ENCODE measurements around the gene CFDP1. TPM values are rescaled to one million over a fixed set of nuclear protein-coding genes. Genes with fewer than 3 reads are reported as not detected.

Gene CFDP1
- total and polyA plus RNA-seq, 2 of the 13 experiments (the other 11 are each of a cell fraction or from before 2014, with no cell fraction given): 78.6 to 153 TPM

GRCh38 chr16:75251280-75252048 is 181.8 kb downstream of the CFDP1 start, which contains the start of gene BCAR1 (continued):
- peak; percentile 86 for TF ChIP-seq AGO1 (IDR thresholded peaks at IDR 0.05; ENCODE audit: low read depth, low read length, poor library complexity, severe bottlenecking)
- peak; percentile 18; the same call in 1 of the 2 replicates for TF ChIP-seq ZBED4 (CRISPR knock-in tag; IDR thresholded peaks at IDR 0.05; ENCODE audit: borderline replicate concordance)
- no peak for TF ChIP-seq TRAFD1 (CRISPR knock-in tag; IDR thresholded peaks at IDR 0.05; ENCODE audit: borderline replicate concordance)
- no peak for TF ChIP-seq ZKSCAN5 (CRISPR knock-in tag; IDR thresholded peaks at IDR 0.05)
- TF ChIP-seq YEATS4 (CRISPR knock-in tag; IDR thresholded peaks at IDR 0.05; ENCODE audit: borderline replicate concordance): peak; percentile 85
- TF ChIP-seq ELF4 (CRISPR knock-in tag; IDR thresholded peaks at IDR 0.05; ENCODE audit: borderline replicate concordance): no peak
- peak; percentile 12; the same call in 1 of the 2 replicates for TF ChIP-seq ZNF616 (CRISPR knock-in tag; IDR thresholded peaks at IDR 0.05; ENCODE audit: low read depth)
- TF ChIP-seq ZNF224 (CRISPR knock-in tag; IDR thresholded peaks at IDR 0.05): 0 out of 2 replicates have a peak, but pooled peaks have one; percentile 7
- TF ChIP-seq ZNF24 (IDR thresholded peaks at IDR 0.05): 0 out of 2 replicates have a peak, but pooled peaks have one; percentile 12
- peak; percentile 2; the same call in 1 of the 2 replicates for TF ChIP-seq ESRRA (CRISPR knock-in tag; IDR thresholded peaks at IDR 0.05; ENCODE audit: low read depth)
- no peak for TF ChIP-seq HNF1A (IDR thresholded peaks at IDR 0.05; ENCODE audit: low read depth)
- TF ChIP-seq HNF1A (CRISPR knock-in tag; IDR thresholded peaks at IDR 0.05; ENCODE audit: borderline replicate concordance): 0 out of 2 replicates have a peak, but pooled peaks have one; percentile 50
- TF ChIP-seq POGK (CRISPR knock-in tag; conservative IDR thresholded peaks at IDR 0.05): peak; percentile 23; the same call in 1 of the 2 replicates
- TF ChIP-seq ZNF496 (CRISPR knock-in tag; IDR thresholded peaks at IDR 0.05; ENCODE audit: insufficient replicate concordance): no peak
- no peak for TF ChIP-seq PHF20 (CRISPR knock-in tag; IDR thresholded peaks at IDR 0.05)
- TF ChIP-seq CCAR2 (optimal IDR thresholded peaks at IDR 0.05; ENCODE audit: low read depth, low read length): no peak

Data from HepG2 (cell line).